Body of pancreas (tissue), 4 donors: Measurements from ENCODE around the gene C19orf47. TPM values are rescaled to one million over a fixed set of nuclear protein-coding genes. Genes with fewer than 3 reads are reported as not detected.

Experiments used
- ATAC-seq: fragments of 150-250 bp; one replicate; pipeline ENCODE4 v1.9.1; 2016
- DNase-seq, 4 donors: peaks; one replicate each; pipeline ENCODE4 v3.0.0-alpha.2; 2019
- H3K27ac ChIP-seq, 4 donors: fragments of 200-600 bp; sonication (generic); 1 replicate in 3 of 4; 2 replicates in 1 of 4; pipeline versions ENCODE4 v1.5.1 to v1.6.1; 2016 to 2019; ENCODE audit warnings: mild to moderate bottlenecking in 1 of 4, mixed read lengths in 1 of 4, moderate library complexity in 1 of 4
- H3K27me3 ChIP-seq, 2 donors: fragments of 200-600 bp; sonication (generic); one replicate each; pipeline ENCODE4 v1.6.0; 2016; ENCODE audit warnings: mild to moderate bottlenecking in 1 of 2
- H3K36me3 ChIP-seq, 2 donors: fragments of 200-600 bp; sonication (generic); replicated peaks in 1 of 2; 2 replicates each; pipeline ENCODE4 v1.5.1; 2016; ENCODE audit warnings: low read depth in 2 of 2; ENCODE audit not compliant: insufficient read depth in 1 of 2
- H3K4me1 ChIP-seq: fragments of 200-600 bp; sonication (generic); one replicate; pipeline ENCODE4 v1.6.0; 2016
- H3K4me3 ChIP-seq, 2 donors: fragments of 200-600 bp; sonication (generic); 1 replicate in 1 of 2; 2 replicates in 1 of 2; pipeline ENCODE4 v1.5.1; 2016 to 2019
- H3K9me3 ChIP-seq, 3 donors: fragments of 200-600 bp; sonication (generic); 1 replicate in 2 of 3; 2 replicates in 1 of 3; pipeline ENCODE4 v1.5.1; 2016
- CTCF ChIP-seq, 7 experiments: fragments of 450-650 bp in 4 of 7; fragments of 200-600 bp in 3 of 7; sonication (generic) in 3 of 7; IDR thresholded peaks; one replicate each; pipeline ENCODE4 v1.5.1; 2016 to 2019; ENCODE audit warnings: antibody characterized with exemption in 7 of 7
- POLR2A ChIP-seq, 3 donors: fragments of 450-650 bp; IDR thresholded peaks; one replicate each; pipeline ENCODE4 v1.6.1; 2016; ENCODE audit warnings: antibody characterized with exemption in 3 of 3, mild to moderate bottlenecking in 2 of 3
- WGBS, 2 donors: methylation state at CpG; one replicate each; pipeline ENCODE4 v1.1.5; 2017; 5-methylcytosine and 5-hydroxymethylcytosine counted together
- intact Hi-C: fragments of 100-400 bp; cut with DNase I; formaldehyde crosslinking; loops from one replicate; pipeline ENCODE4 v1.15.1; 2023
- total RNA-seq, 2 donors: library from RNA; depleted of rRNA; stranded (reverse); fragments of >200 nt; gene quantifications; one replicate each; pipeline ENCODE4 v1.1.0, GENCODE V29; 2016

Gene C19orf47
- total RNA-seq, 2 donors from 2014 or later: 3.9 to 19.8 TPM

- Histone ChIP-seq H3K27me3 (no peaks in the 10 kb centered on the region), H3K36me3 (no peaks in the 10 kb centered on the region), H3K4me3 (no peak overlapping the region), H3K27ac (peak overlapping the region in 1 of 4 donors; percentile 21), H3K4me1 (peaks cover 82% of the 10 kb centered on the region), H3K9me3 (no peaks in the 10 kb centered on the region)
- no peak for TF ChIP-seq CTCF (IDR thresholded peaks at IDR 0.05)
- no peak for TF ChIP-seq POLR2A (IDR thresholded peaks at IDR 0.05)
- no peak for ATAC-seq
- 43 to 53% methylated on average over 9 to 10 of the region's 10 CpGs for whole genome bisulfite sequencing, 2 donors
- intact Hi-C loops: no loop called here
- peak; percentile 39 to 69 (median 57) for DNase-seq
Measured at GRCh38 chr19:40280608-40281221, 67.5 kb downstream of the C19orf47 start.

- no peak for TF ChIP-seq CTCF (IDR thresholded peaks at IDR 0.05)
- TF ChIP-seq POLR2A (IDR thresholded peaks at IDR 0.05): no peak
- DNase-seq (no peak), ATAC-seq (no peak)
- intact Hi-C loops: no loop called here
- 68 to 90% methylated on average over 3 to 16 of the region's 17 CpGs for WGBS, 2 donors
- no peaks in the 10 kb centered on the region for H3K27me3 ChIP-seq
- H3K36me3 ChIP-seq: no peaks in the 10 kb centered on the region
- no peak overlapping the region for H3K4me3 ChIP-seq
- peak overlapping the region in 1 of 4 donors; percentile 21 for H3K27ac ChIP-seq
- peaks cover 83% of the 10 kb centered on the region for H3K4me1 ChIP-seq
- no peaks in the 10 kb centered on the region for H3K9me3 ChIP-seq
Measured at GRCh38 chr19:40279761-40280607, 68.2 kb downstream of the C19orf47 start.

- TF ChIP-seq CTCF (IDR thresholded peaks at IDR 0.05): no peak
- TF ChIP-seq POLR2A (IDR thresholded peaks at IDR 0.05): no peak
- no peak for ATAC-seq
- 54 to 81% methylated on average over 11 to 14 of the region's 15 CpGs for WGBS, 2 donors
- intact Hi-C loops: no loop called here
- peak overlapping the region in 2 of 4 donors; percentile 19 to 21 for H3K27ac ChIP-seq
- no peak overlapping the region for H3K4me3 ChIP-seq
- DNase-seq: peak in 1 of 4 donors; percentile 41
- H3K4me1 ChIP-seq: peaks cover 91% of the 10 kb centered on the region
- no peaks in the 10 kb centered on the region for H3K36me3 ChIP-seq
- no peaks in the 10 kb centered on the region for H3K27me3 ChIP-seq
- H3K9me3 ChIP-seq: no peaks in the 10 kb centered on the region
Measured at GRCh38 chr19:40279120-40279551, 69.1 kb downstream of the C19orf47 start.

- ATAC-seq (no peak), DNase-seq (no peak)
- H3K4me1 ChIP-seq: peaks cover 91% of the 10 kb centered on the region
- TF ChIP-seq POLR2A (IDR thresholded peaks at IDR 0.05): no peak
- TF ChIP-seq CTCF (IDR thresholded peaks at IDR 0.05): no peak
- H3K27ac ChIP-seq: peak overlapping the region in 1 of 4 donors; percentile 38
- intact Hi-C loops: no loop called here
- H3K36me3 ChIP-seq: no peaks in the 10 kb centered on the region
- WGBS, 2 donors: 84 to 85% methylated on average over 5 to 16 of the region's 16 CpGs
- no peak overlapping the region for H3K4me3 ChIP-seq
- H3K9me3 ChIP-seq: no peaks in the 10 kb centered on the region
- no peaks in the 10 kb centered on the region for H3K27me3 ChIP-seq
Measured at GRCh38 chr19:40278361-40279035, 69.7 kb downstream of the C19orf47 start.
